Measurements from ENCODE around the gene RIMS4. TPM values are rescaled to one million over a fixed set of nuclear protein-coding genes. Genes with fewer than 3 reads are reported as not detected.
"Not testable (repeated sequence)": the region's sequence is repeated elsewhere in the genome, so short reads cannot be mapped to it uniquely, and the experiment has no call there.

RIMS4 gene
- total and polyA plus RNA-seq, 5 donors, result 0.38 to 2.4 (median 1.2) TPM

DNA sequence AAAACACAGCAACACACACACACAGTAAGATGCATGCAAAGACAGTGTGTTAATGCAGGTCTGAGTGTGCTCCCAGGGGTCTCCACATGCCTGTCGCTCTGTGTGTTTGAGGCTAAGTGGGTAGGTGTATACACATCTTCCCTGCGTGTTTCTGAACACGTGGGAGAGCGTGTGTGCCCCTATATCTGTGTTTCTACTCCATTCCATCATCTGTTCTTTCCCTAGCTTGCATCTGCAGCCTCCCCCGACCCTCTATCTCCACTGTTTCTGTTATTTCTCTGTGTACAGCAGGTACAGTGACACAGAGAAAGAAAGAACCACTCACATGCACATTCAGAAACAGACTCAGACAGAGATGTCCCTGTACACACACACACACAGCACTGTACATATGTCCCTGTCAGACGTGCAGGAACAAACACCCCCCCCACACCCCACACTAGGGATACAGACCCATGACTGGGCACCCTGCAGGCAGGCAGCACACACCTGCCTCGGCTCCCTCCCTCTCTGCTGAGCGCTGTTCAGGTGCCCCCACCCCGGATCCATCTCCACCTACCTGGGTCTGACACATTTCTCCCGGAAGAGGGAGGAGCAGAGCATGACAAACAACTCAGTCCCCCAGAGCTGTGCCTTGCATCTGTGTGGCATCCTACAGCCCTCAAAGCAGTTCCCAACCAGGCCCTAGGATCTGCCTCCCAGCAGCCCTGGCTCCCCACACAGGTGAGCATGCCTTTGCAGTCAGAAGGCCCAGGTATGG, 37.1 kb downstream of the RIMS4 start:
- no peak for DNase-seq
- 58% methylated on average over 10 of the region's 10 CpGs for WGBS
- Histone ChIP-seq H3K4me1 (ENCODE audit: control insufficient read depth, insufficient read depth, low read length) (no peaks in the 10 kb centered on the region), H3K4me3 (ENCODE audit: low read length) (no peak overlapping the region), H3K9me3 (ENCODE audit: control insufficient read depth, low read length) (no peaks in the 10 kb centered on the region), H3K27ac (ENCODE audit: low read length) (no peak overlapping the region), H3K27me3 (ENCODE audit: control insufficient read depth, insufficient read depth) (no peaks in the 10 kb centered on the region)
- intact Hi-C loops (cut with DNase I), result no loop called here
- ATAC-seq, result no peak

DNA sequence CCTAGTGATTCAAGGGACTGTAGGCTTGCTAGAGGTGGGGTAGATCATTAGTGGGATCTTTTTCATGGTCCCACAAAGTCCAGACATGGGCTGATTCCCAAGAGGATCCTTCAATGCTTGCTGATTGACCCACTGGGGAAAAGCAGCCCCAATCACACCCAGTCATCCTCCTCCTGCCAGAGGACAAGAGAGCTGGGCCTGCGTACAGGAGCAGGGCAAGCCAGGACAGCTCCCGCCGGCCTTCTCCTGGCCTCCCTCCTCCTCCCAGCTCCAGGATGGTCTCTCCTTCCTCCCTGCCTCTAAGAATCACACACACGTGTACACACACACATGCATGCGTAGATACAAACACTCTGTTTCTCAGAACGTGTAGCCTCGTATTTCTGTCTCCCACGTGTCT, 37.7 kb downstream of the RIMS4 start:
- no peak overlapping the region for H3K4me3 ChIP-seq (ENCODE audit: low read length)
- DNase-seq (no peak), ATAC-seq (no peak)
- H3K27me3 ChIP-seq (ENCODE audit: control insufficient read depth, insufficient read depth), result no peaks in the 10 kb centered on the region
- H3K27ac ChIP-seq (ENCODE audit: low read length), result no peak overlapping the region
- no peaks in the 10 kb centered on the region for H3K4me1 ChIP-seq (ENCODE audit: control insufficient read depth, insufficient read depth, low read length)
- H3K9me3 ChIP-seq (ENCODE audit: control insufficient read depth, low read length), result no peaks in the 10 kb centered on the region
- whole genome bisulfite sequencing, result 52% methylated on average over 8 of the region's 8 CpGs
- intact Hi-C loops (cut with DNase I), result no loop called here

DNA sequence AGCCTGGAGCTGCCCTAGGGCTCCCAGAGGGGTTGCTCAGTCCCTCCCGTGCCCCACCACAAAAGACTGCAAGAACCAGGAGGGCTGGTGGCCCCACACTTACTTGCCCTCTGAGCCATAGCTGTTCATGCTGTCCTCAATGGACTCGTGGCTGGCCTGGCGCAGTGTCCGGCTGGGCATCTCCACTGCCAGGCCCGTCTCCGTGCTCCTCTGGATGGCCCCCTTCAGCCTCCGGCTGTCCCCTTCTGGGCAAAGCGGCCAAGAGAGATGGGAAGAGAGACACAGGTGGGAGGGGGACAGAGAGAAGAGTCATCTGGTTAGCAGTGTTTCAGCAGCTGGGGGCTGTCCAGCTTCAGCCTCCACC, 39.2 kb downstream of the RIMS4 start:
- no peak overlapping the region for H3K4me3 ChIP-seq (ENCODE audit: low read length)
- no peaks in the 10 kb centered on the region for H3K4me1 ChIP-seq (ENCODE audit: control insufficient read depth, insufficient read depth, low read length)
- H3K9me3 ChIP-seq (ENCODE audit: control insufficient read depth, low read length), result no peaks in the 10 kb centered on the region
- H3K27me3 ChIP-seq (ENCODE audit: control insufficient read depth, insufficient read depth), result no peaks in the 10 kb centered on the region
- WGBS, result 84% methylated on average over 8 of the region's 8 CpGs
- no peak for DNase-seq
- intact Hi-C loops (cut with DNase I), result no loop called here
- no peak for ATAC-seq
- no peak overlapping the region for H3K27ac ChIP-seq (ENCODE audit: low read length)

DNA sequence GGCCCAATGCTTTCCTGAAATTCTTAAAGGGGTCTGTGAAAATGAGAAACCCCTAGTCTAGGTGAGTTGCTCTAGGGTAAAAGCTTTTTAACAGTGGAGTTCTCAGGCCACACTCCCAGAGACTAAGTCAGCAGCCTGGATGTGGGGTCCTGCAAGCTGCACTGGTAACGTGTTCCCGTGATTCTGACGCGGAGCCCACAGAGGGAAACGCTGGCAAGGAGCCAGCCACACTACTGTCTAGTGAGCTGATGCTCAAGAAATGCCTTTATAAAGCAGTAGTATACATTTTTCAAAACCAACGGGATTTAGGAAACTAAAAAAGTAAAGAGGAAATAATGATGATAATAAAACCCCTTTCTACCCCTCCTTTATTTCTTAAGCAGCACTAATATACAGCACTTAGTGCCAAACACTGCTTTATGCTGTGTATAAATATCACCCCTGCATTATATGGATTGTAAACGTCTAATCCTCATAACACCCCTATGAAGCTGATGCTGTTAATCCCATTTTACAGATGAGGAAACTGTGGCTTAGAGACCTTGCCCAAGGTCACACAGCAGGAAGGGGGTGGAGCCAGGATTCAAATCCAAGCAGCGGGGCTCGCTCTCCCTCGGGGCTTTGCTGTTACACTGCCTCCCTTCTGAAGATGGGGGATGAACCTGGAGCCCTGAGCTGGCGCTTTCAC, 39.7 kb downstream of the RIMS4 start:
- Histone ChIP-seq H3K27ac (ENCODE audit: low read length) (no peak overlapping the region), H3K27me3 (ENCODE audit: control insufficient read depth, insufficient read depth) (no peaks in the 10 kb centered on the region), H3K4me3 (ENCODE audit: low read length) (no peak overlapping the region), H3K4me1 (ENCODE audit: control insufficient read depth, insufficient read depth, low read length) (no peaks in the 10 kb centered on the region), H3K9me3 (ENCODE audit: control insufficient read depth, low read length) (no peaks in the 10 kb centered on the region)
- DNase-seq (peak in 1 of 3 donors; percentile 59), ATAC-seq (no peak)
- 45% methylated on average over 11 of the region's 11 CpGs for WGBS
- intact Hi-C loops (cut with DNase I), result no loop called here

DNA sequence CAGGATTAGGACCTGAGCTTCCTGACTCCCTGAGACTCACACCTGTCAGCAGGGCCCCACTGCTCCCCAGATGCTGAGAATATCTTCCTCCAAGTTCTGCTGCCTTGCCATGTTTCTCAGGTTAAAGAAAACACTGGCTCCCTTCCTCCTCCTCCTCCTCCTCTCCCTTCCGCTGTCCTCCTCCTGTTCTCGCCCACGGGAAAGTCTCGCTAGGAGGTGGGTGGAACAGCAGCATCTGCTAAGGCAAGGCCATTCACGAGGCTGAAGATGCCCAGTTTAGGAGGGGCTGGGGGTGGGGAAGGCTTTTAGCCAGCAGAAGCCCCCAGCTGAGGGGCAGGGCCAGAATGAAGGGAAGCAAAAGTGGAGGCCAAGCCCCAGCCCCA, 40.9 kb downstream of the RIMS4 start:
- no peaks in the 10 kb centered on the region for H3K9me3 ChIP-seq (ENCODE audit: control insufficient read depth, low read length)
- H3K4me3 ChIP-seq (ENCODE audit: low read length), result no peak overlapping the region
- intact Hi-C loops (cut with DNase I), result no loop called here
- no peaks in the 10 kb centered on the region for H3K27me3 ChIP-seq (ENCODE audit: control insufficient read depth, insufficient read depth)
- H3K27ac ChIP-seq (ENCODE audit: low read length), result no peak overlapping the region
- DNase-seq (no peak), ATAC-seq (no peak)
- H3K4me1 ChIP-seq (ENCODE audit: control insufficient read depth, insufficient read depth, low read length), result no peaks in the 10 kb centered on the region
- 39% methylated on average over 5 of the region's 5 CpGs for WGBS

DNA sequence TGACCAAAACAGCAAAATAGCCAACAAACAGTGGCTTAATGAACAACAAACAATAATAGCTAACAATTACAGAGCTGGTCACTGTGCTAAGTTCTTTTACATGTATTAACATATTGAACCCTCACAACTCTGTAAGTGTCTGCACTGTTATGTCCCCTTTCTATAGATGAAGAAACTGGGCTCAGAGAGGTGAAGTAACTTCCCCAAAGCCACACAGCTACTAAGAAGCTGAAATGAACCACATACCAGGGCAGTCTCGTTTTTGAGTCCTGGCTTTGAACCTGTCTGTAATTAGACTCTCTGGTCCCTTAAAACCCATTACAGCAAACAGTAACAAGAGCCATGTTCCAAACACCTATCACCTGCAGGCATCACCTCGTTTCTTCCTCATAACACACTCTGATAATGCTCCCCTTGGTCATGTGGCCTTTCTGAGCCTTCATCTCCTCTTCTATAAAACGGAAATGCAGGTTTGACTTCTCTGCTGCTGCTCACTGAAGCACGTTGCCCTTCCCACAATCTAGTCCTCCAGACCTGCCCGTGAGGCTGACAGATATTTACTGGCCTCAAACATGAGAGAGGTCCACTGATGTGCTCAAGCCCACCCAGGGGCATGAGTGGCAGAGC, 41.4 kb downstream of the RIMS4 start:
- Histone ChIP-seq H3K27ac (ENCODE audit: low read length) (no peak overlapping the region), H3K9me3 (ENCODE audit: control insufficient read depth, low read length) (no peaks in the 10 kb centered on the region), H3K4me3 (ENCODE audit: low read length) (no peak overlapping the region), H3K27me3 (ENCODE audit: control insufficient read depth, insufficient read depth) (no peaks in the 10 kb centered on the region), H3K4me1 (ENCODE audit: control insufficient read depth, insufficient read depth, low read length) (no peaks in the 10 kb centered on the region)
- ATAC-seq, result no peak
- DNase-seq, result no peak
- WGBS, result 43% methylated on average over 5 of the region's 5 CpGs
- intact Hi-C loops (cut with DNase I), result no loop called here

DNA sequence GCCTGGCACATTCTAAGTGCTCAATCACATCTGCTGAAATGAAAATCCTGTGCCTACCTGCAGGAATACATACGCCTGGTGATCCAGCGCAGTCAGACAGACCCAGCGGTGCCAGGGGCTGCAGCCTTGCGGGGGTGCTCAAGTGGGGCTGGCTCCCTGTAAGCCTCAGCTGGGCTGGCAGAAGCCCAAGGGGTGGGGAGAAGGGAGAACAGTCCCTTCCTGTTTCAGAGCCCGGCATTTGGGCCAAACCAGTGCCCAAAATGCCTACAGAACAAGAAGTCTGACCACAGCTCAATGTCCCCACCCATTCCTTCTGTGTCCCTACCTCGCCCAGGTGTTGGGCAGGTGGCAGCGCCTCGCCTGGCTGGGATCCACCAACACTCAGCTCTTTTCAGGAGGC, 42.1 kb downstream of the RIMS4 start:
- no peak for ATAC-seq
- no peaks in the 10 kb centered on the region for H3K27me3 ChIP-seq (ENCODE audit: control insufficient read depth, insufficient read depth)
- intact Hi-C loops (cut with DNase I), result no loop called here

DNA sequence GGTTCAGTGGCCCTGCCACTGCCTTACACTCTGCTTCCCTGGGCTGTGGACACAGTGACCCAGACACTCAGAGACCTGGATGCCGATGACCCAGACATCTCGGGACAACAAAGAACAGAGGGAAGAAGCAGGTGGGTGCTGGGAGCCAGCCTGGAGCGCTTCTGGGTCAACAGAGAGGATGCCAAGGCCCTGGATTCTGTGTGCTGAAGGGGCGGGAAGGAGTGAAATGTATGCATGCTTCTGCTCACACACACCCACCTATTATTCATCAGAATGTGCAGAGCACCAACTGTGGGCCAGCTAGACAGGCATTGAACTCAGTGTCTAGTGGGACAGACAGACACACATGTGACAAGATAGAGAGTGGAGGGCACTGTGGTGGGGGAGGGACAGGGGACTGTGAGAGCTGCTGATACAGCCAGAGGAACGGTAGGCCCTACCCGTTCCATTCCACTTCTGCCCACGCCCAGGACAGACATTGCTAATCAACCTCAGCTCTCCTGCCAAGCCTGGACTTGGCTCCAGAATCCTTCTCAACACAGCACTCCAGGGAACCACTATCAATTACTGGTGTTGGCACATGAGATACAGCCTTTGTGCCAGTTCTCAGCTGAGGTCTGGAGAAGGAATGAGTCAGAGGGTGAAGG, 44.5 kb downstream of the RIMS4 start:
- Histone ChIP-seq H3K27me3 (ENCODE audit: control insufficient read depth, insufficient read depth) (no peaks in the 10 kb centered on the region), H3K4me1 (ENCODE audit: control insufficient read depth, insufficient read depth, low read length) (peaks cover 5% of the 10 kb centered on the region), H3K27ac (ENCODE audit: low read length) (no peak overlapping the region), H3K4me3 (ENCODE audit: low read length) (no peak overlapping the region), H3K9me3 (ENCODE audit: control insufficient read depth, low read length) (no peaks in the 10 kb centered on the region)
- intact Hi-C loops (cut with DNase I), result no loop called here
- ATAC-seq (no peak), DNase-seq (no peak)
- WGBS, result 59% methylated on average over 7 of the region's 7 CpGs

More for the DNA sequence above, 42.1 kb downstream of the RIMS4 start:
- H3K9me3 ChIP-seq (ENCODE audit: control insufficient read depth, low read length), result no peaks in the 10 kb centered on the region
- no peak overlapping the region for H3K4me3 ChIP-seq (ENCODE audit: low read length)
- WGBS, result 81% methylated on average over 8 of the region's 8 CpGs
- no peak for DNase-seq
- no peaks in the 10 kb centered on the region for H3K4me1 ChIP-seq (ENCODE audit: control insufficient read depth, insufficient read depth, low read length)
- no peak overlapping the region for H3K27ac ChIP-seq (ENCODE audit: low read length)

DNA sequence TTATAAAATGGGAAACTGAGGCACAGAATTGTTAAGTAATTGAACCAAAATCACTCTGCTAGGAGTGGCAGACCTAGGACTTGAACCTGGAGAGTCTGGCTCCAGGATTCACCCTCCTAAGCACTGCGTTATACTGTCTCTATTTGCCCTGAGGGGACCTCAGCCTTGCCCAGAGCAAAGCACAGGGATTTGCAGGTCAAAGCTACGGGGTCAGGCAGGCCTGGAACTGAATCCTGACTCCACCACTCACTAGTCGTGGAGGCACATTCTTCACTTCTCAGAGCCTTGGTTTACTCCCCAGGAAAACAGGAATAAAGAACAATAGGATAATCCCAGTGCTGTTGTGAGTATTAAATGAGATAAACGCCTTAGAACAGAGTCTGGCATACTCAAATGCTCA, 45.3 kb downstream of the RIMS4 start:
- no peak for DNase-seq
- no peak for ATAC-seq
- no peaks in the 10 kb centered on the region for H3K9me3 ChIP-seq (ENCODE audit: control insufficient read depth, low read length)
- H3K27ac ChIP-seq (ENCODE audit: low read length), result no peak overlapping the region
- no peaks in the 10 kb centered on the region for H3K27me3 ChIP-seq (ENCODE audit: control insufficient read depth, insufficient read depth)
- H3K4me1 ChIP-seq (ENCODE audit: control insufficient read depth, insufficient read depth, low read length), result peaks cover 5% of the 10 kb centered on the region
- H3K4me3 ChIP-seq (ENCODE audit: low read length), result no peak overlapping the region
- intact Hi-C loops (cut with DNase I), result no loop called here
- 59% methylated on average over 4 of the region's 4 CpGs for WGBS

DNA sequence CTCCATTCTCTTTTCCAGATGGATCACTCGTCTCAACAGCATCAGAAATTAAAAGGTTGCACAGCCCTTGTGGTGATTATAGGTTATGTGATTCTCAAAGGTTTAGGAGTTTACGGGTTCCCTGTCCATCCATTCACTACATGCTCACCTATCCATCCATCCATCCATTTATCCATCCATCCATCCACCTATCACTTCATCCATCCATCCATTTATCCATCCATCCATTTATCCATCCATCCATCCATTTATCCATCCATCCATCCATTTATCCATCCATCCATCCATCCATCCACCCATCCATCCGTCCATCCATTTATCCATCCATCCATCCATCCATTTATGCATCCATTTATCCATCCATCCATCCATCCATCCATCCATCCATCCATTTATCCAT, 46.5 kb downstream of the RIMS4 start:
- ATAC-seq; intact Hi-C loops (cut with DNase I): not testable (repeated sequence)
- 93% methylated on average over 3 of the region's 3 CpGs for WGBS

More for the DNA sequence above, 46.5 kb downstream of the RIMS4 start:
- not testable (repeated sequence) for H3K9me3 ChIP-seq (ENCODE audit: control insufficient read depth, low read length); DNase-seq; H3K4me1 ChIP-seq (ENCODE audit: control insufficient read depth, insufficient read depth, low read length); H3K27me3 ChIP-seq (ENCODE audit: control insufficient read depth, insufficient read depth); H3K27ac ChIP-seq (ENCODE audit: low read length); H3K4me3 ChIP-seq (ENCODE audit: low read length)
